ENCODE measurements around the gene SBF2.

DNA sequence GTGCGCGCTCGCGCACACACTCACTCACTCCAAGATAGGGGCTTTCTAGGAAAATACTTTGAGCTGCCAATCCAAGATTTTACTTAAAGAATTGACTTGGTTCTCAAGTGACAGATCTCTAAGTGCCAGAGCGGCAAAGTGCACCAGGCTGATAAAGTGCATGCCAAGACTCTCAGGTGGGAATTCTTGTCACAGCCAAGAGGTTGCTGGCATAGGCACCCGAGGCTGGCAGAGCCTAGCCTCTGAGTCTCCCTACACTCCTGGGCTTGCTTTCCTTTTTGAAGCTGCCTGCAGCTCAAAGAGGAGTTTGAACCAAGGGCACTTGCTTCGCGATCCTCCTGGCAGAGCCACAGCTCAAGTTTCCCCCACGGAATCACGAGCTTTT lies 8.3 kb upstream of the SBF2 start:
- no peak for TF ChIP-seq BCL6 (CRISPR knock-in tag; IDR thresholded peaks at IDR 0.05)
- TF ChIP-seq SIN3A (IDR thresholded peaks at IDR 0.05; ENCODE audit: borderline replicate concordance in 2 of 2, control insufficient read depth in 1 of 2, low read depth in 2 of 2, low read length in 2 of 2) = no peak
- no peak for TF ChIP-seq ZFX (CRISPR knock-in tag; IDR thresholded peaks at IDR 0.05)
- TF ChIP-seq EP300 (IDR thresholded peaks at IDR 0.05; ENCODE audit: low read length) = no peak
- TF ChIP-seq, protein P1, sequence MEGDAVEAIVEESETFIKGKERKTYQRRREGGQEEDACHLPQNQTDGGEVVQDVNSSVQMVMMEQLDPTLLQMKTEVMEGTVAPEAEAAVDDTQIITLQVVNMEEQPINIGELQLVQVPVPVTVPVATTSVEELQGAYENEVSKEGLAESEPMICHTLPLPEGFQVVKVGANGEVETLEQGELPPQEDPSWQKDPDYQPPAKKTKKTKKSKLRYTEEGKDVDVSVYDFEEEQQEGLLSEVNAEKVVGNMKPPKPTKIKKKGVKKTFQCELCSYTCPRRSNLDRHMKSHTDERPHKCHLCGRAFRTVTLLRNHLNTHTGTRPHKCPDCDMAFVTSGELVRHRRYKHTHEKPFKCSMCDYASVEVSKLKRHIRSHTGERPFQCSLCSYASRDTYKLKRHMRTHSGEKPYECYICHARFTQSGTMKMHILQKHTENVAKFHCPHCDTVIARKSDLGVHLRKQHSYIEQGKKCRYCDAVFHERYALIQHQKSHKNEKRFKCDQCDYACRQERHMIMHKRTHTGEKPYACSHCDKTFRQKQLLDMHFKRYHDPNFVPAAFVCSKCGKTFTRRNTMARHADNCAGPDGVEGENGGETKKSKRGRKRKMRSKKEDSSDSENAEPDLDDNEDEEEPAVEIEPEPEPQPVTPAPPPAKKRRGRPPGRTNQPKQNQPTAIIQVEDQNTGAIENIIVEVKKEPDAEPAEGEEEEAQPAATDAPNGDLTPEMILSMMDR (IDR thresholded peaks at IDR 0.05 in 2 of 3, conservative IDR thresholded peaks at IDR 0.05 in 1 of 3; ENCODE audit: insufficient read depth in 2 of 3, low read depth in 1 of 3, low read length in 3 of 3) = no peak
- TF ChIP-seq, protein P2, sequence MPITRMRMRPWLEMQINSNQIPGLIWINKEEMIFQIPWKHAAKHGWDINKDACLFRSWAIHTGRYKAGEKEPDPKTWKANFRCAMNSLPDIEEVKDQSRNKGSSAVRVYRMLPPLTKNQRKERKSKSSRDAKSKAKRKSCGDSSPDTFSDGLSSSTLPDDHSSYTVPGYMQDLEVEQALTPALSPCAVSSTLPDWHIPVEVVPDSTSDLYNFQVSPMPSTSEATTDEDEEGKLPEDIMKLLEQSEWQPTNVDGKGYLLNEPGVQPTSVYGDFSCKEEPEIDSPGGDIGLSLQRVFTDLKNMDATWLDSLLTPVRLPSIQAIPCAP (CRISPR knock-in tag; IDR thresholded peaks at IDR 0.05; ENCODE audit: borderline replicate concordance) = no peak
